22Rv1 (cell line): ENCODE results near the gene SHCBP1.
"Not testable (repeated sequence)": the region's sequence is repeated elsewhere in the genome, so short reads cannot be mapped to it uniquely, and the experiment has no call there.

ENCODE experiments used
- ZFX ChIP-seq: fragments of 450-650 bp; IDR thresholded peaks from 2 replicates; pipeline ENCODE4 v1.6.1; 2017; ENCODE audit warnings: antibody characterized with exemption, borderline replicate concordance
- TF ChIP-seq, protein P1 (sequence below): fragments of 450-650 bp; IDR thresholded peaks from 2 replicates; pipeline ENCODE4 v1.5.1; 2017; ENCODE audit warnings: mild to moderate bottlenecking

DNA sequence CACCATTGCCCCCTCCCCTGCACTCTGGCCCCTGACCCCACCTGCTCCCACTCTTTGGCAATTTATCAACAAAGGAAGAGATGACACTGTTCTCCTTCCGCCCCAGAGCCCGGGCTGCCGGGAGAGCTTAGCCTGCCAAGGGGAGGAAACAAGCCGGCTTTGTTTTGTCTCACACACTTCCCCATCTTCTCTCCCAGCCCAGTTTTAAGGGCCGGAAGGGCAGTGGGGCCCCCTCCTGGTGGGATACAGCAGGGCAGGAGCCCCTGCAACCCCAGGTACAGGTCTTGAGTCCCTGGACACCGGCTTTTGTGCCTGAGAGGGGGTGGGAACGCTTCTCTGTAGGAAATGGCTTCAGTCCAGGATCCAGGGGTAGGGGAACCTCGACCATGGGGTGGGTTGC, 2.1 kb upstream of the SHCBP1 start:
- TF ChIP-seq, protein P1, sequence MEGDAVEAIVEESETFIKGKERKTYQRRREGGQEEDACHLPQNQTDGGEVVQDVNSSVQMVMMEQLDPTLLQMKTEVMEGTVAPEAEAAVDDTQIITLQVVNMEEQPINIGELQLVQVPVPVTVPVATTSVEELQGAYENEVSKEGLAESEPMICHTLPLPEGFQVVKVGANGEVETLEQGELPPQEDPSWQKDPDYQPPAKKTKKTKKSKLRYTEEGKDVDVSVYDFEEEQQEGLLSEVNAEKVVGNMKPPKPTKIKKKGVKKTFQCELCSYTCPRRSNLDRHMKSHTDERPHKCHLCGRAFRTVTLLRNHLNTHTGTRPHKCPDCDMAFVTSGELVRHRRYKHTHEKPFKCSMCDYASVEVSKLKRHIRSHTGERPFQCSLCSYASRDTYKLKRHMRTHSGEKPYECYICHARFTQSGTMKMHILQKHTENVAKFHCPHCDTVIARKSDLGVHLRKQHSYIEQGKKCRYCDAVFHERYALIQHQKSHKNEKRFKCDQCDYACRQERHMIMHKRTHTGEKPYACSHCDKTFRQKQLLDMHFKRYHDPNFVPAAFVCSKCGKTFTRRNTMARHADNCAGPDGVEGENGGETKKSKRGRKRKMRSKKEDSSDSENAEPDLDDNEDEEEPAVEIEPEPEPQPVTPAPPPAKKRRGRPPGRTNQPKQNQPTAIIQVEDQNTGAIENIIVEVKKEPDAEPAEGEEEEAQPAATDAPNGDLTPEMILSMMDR, result not testable (repeated sequence)
- TF ChIP-seq ZFX, result not testable (repeated sequence)
